ENCODE results near the gene SIRPD. TPM values are rescaled to one million over a fixed set of nuclear protein-coding genes. Genes with fewer than 3 reads are reported as not detected.
A peak's percentile ranks its signal among the peaks of the same experiment; 100 is the strongest.

SIRPD gene
- total and polyA plus RNA-seq, 2 of the 13 experiments (the other 11 are each of a cell fraction or from before 2014, with no cell fraction given): not detected

DNA sequence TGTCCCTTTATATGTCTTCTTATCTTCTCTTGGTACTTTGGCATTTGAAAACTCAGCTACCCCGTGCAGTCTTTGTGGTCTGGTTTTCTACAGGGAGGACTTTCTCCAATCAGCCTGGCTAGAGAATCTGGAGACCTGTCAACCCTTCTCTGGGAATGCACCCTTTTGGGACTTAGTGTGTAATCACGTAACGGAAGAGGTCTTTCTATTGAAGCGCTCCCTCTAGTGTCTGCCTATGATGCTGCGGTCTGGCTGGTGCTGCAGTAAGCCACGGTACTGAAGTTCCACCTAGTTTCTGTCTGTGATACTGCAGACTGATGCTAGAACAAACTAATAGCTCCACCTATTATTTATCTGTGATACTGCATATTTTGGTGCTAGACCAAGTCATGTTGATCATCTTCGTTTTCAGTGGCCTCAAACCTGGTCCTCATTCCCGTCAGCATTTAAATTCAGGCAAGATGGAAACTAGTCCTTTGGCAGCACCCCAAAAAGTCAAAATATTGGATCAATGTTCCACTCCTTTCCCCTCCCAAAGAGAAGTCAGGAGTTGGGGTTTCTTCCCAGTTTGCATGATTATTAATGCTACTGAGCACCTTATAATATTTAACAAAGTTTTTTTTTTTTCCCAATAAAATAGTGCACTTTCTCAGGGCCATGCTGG lies 53.8 kb downstream of the SIRPD start:
- WGBS (ENCODE audit: low lambda C conversion rate): under 1% methylated on average over 8 of the region's 8 CpGs
- H4K20me1 ChIP-seq (ENCODE audit: insufficient read depth, low read length): no peaks in the 10 kb centered on the region
- no TSS peak for BruUV-seq (replicated peaks)
- no peak overlapping the region for H3K4me2 ChIP-seq (ENCODE audit: low read depth, low read length)
- DNase-seq (ENCODE audit: low spot score) (peak; percentile 94), ATAC-seq (peak; percentile 100), FAIRE-seq (peak; percentile 97)
- no peaks in the 10 kb centered on the region for H3K36me3 ChIP-seq (replicated peaks in 1 of 2; ENCODE audit: control insufficient read depth in 1 of 2, insufficient read depth in 2 of 2, low read length in 2 of 2)
- ChIA-PET POLR2A (no interaction called here), CTCF (ENCODE audit: low intra/inter-chr PET ratio, low total read pairs) (interaction anchor here (0.7 to 2.6 kb wide), 7 partner anchors 33 to 291 kb away, joined by 3 to 30 read pairs (median 3); partner anchors contain the start of genes FKBP1A and NSFL1C)
- H3K9ac ChIP-seq (ENCODE audit: insufficient read depth, low read depth, low read length): no peak overlapping the region
- H3K27ac ChIP-seq (ENCODE audit: extremely low read length, insufficient read depth, low read length): no peak overlapping the region
- peaks cover 0 to 6% of the 10 kb centered on the region in 2 experiments; a peak in 3 of 5 replicates for H3K27me3 ChIP-seq (ENCODE audit: control insufficient read depth in 1 of 2, insufficient read depth in 2 of 2, low read length in 2 of 2)
- H3K4me1 ChIP-seq (ENCODE audit: insufficient read depth, low read length): peaks cover 9% of the 10 kb centered on the region; the same call in 1 of the 2 replicates
- intact Hi-C loops (cut with micrococcal nuclease; ENCODE audit: unreplicated experiment): loop anchor here (1.0 kb wide), 4 partner anchors 33 to 190 kb away; partner anchors contain the start of gene NSFL1C
- no peaks in the 10 kb centered on the region for H3K9me3 ChIP-seq (ENCODE audit: low read length)
- H3K79me2 ChIP-seq (ENCODE audit: insufficient read depth, low read length): no peaks in the 10 kb centered on the region
- no peak overlapping the region for H3K4me3 ChIP-seq (replicated peaks in 1 of 3; ENCODE audit: insufficient read depth in 1 of 3, low read depth in 2 of 3, low read length in 3 of 3)
- no peak overlapping the region for H2AFZ ChIP-seq (ENCODE audit: low read length)
- in situ Hi-C loops (cut with HindIII; ENCODE audit: extremely low pct_ligation_motif_present, low pct_unique_long_range_greater_than_20kb): no loop called here
- peak; percentile 57; the same call in 1 of the 2 replicates for TF ChIP-seq GABPB1 (CRISPR knock-in tag; IDR thresholded peaks at IDR 0.05)
- TF ChIP-seq TBX2 (CRISPR knock-in tag; IDR thresholded peaks at IDR 0.05; ENCODE audit: borderline replicate concordance): no peak
- peak; percentile 85 for TF ChIP-seq IRF2 (CRISPR knock-in tag; IDR thresholded peaks at IDR 0.05)
- 0 out of 2 replicates have a peak, but pooled peaks have one; percentile 53 for TF ChIP-seq CCDC6 (CRISPR knock-in tag; IDR thresholded peaks at IDR 0.05)
- TF ChIP-seq JARID2 (CRISPR knock-in tag; IDR thresholded peaks at IDR 0.05; ENCODE audit: insufficient replicate concordance): peak; percentile 26
- TF ChIP-seq GATAD2A (CRISPR knock-in tag; IDR thresholded peaks at IDR 0.05): peak; percentile 69
- 0 out of 2 replicates have a peak, but pooled peaks have one; percentile 73 for TF ChIP-seq ZFP37 (CRISPR knock-in tag; IDR thresholded peaks at IDR 0.05; ENCODE audit: borderline replicate concordance)
- TF ChIP-seq ZNF331 (CRISPR knock-in tag; IDR thresholded peaks at IDR 0.05): peak; percentile 88
- no peak for TF ChIP-seq MAFG (CRISPR knock-in tag; IDR thresholded peaks at IDR 0.05)
- TF ChIP-seq, protein P1, sequence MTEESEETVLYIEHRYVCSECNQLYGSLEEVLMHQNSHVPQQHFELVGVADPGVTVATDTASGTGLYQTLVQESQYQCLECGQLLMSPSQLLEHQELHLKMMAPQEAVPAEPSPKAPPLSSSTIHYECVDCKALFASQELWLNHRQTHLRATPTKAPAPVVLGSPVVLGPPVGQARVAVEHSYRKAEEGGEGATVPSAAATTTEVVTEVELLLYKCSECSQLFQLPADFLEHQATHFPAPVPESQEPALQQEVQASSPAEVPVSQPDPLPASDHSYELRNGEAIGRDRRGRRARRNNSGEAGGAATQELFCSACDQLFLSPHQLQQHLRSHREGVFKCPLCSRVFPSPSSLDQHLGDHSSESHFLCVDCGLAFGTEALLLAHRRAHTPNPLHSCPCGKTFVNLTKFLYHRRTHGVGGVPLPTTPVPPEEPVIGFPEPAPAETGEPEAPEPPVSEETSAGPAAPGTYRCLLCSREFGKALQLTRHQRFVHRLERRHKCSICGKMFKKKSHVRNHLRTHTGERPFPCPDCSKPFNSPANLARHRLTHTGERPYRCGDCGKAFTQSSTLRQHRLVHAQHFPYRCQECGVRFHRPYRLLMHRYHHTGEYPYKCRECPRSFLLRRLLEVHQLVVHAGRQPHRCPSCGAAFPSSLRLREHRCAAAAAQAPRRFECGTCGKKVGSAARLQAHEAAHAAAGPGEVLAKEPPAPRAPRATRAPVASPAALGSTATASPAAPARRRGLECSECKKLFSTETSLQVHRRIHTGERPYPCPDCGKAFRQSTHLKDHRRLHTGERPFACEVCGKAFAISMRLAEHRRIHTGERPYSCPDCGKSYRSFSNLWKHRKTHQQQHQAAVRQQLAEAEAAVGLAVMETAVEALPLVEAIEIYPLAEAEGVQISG (CRISPR knock-in tag; IDR thresholded peaks at IDR 0.05): peak; percentile 43; the same call in 1 of the 2 replicates
- TF ChIP-seq POLR2AphosphoS2 (IDR thresholded peaks at IDR 0.05; ENCODE audit: low read depth, low read length): no peak
- peak; percentile 96 for TF ChIP-seq SMC3 (IDR thresholded peaks at IDR 0.05; ENCODE audit: low read length)
- TF ChIP-seq, protein P2, sequence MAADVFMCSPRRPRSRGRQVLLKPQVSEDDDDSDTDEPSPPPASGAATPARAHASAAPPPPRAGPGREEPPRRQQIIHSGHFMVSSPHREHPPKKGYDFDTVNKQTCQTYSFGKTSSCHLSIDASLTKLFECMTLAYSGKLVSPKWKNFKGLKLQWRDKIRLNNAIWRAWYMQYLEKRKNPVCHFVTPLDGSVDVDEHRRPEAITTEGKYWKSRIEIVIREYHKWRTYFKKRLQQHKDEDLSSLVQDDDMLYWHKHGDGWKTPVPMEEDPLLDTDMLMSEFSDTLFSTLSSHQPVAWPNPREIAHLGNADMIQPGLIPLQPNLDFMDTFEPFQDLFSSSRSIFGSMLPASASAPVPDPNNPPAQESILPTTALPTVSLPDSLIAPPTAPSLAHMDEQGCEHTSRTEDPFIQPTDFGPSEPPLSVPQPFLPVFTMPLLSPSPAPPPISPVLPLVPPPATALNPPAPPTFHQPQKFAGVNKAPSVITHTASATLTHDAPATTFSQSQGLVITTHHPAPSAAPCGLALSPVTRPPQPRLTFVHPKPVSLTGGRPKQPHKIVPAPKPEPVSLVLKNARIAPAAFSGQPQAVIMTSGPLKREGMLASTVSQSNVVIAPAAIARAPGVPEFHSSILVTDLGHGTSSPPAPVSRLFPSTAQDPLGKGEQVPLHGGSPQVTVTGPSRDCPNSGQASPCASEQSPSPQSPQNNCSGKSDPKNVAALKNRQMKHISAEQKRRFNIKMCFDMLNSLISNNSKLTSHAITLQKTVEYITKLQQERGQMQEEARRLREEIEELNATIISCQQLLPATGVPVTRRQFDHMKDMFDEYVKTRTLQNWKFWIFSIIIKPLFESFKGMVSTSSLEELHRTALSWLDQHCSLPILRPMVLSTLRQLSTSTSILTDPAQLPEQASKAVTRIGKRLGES (CRISPR knock-in tag; IDR thresholded peaks at IDR 0.05; ENCODE audit: borderline replicate concordance): no peak
- no peak for TF ChIP-seq REL (CRISPR knock-in tag; conservative IDR thresholded peaks at IDR 0.05)
- no peak for TF ChIP-seq MAZ (IDR thresholded peaks at IDR 0.05; ENCODE audit: borderline replicate concordance, low read depth, low read length)
- TF ChIP-seq MAZ (CRISPR knock-in tag; IDR thresholded peaks at IDR 0.05; ENCODE audit: low read depth): no peak
